Brain pericyte (primary cell): ENCODE data around the gene JAKMIP2.

ENCODE experiments used
- DNase-seq: peaks from one replicate; pipeline ENCODE4 v3.0.0-alpha.2; 2012; ENCODE audit warnings: low read depth, low spot score

Gene JAKMIP2

DNA sequence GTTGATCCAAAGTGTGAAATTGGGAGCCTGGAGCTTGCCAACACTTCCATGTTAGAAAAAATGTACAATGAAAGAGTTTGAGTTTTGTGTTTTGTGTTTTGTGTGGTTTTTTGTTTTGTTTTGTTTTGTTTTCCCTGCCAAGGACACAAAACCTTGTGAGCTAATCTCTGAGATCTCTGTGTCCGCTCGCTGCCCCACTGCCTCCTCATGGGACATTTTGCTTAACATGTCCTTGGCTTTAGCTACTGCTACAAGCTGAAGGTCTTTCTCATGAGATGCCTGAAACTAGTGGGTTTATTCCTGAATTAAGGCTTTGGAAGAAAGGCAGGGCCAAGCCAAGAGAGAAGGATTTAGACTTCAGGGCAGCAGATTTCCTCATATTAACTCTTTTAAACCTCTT is 7.3 kb upstream of the JAKMIP2 start:
- no peak for DNase-seq

DNA sequence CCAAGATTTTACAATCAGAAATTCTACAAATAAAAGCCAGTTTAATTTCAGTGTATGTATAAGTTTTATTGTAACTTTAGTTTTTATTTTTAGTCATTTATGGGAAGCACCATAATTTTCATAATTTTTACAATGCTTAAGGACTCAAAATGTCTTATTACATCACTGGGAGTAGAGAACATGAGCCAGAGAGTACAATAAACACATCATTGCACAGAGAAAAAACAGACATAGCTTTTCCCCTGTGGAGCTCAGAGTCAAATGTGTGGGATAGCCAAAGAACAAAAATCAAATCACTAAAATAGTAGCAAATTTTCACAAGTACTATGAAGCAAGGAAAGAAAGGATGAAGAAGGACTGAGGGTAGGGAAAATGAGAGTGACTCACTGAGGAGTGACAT is 5.5 kb upstream of the JAKMIP2 start:
- no peak for DNase-seq

DNA sequence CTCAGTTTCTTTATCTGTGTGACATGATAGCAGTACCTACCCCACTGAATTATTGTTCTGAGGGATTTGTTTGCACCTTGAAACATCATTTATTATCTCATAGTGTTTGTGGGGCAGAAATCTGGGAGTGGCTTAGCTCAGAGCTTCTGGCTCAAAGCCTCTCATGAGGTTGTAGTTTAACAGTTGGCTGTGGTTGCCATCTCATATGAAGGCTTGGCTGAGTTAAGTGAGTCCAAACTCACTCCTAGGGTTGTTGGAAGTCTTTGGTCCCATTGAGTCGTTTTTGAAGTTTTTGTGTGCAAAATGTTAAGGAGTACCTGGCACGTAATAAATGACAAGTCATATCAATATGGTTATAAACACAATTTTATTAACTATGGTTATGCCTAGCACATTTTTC is 3.6 kb upstream of the JAKMIP2 start:
- no peak for DNase-seq

DNA sequence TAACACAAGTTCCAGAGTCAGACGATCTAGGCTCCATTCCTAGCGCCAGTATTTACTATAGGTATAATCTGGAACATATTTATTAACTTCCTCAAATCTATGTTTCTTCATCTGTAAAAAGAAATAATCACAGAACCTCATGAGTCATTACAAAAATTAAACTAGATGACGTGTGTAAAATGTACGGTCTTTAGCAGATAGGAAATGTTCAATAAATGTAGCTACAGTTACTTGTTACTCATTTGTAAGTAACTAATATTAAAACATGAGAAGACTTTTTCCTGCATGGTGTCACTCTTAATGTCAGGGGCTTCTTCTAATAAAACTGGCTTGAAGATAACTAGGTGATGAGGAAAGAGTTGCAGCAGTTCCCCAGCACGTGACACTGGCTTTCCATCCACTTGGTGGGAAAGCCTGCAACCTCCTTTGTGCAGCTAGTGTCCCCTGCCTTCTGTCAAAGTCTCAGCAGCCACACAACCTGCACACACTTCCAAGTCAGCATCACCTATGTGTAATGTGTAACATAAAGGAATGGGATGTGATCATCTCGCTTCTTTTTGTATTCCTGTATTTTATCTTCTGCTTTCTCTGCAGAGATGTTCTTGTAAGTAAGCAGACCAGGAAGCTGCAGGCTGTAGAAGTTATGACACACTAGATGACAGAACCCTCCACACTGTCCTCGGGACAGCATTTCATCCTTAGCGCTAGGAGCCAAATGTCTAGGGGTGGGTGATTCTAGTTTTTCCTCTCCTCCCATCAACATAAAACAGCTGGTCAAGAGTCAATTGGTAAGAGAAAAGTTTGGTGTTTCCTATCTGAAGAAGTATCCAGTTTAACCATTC is 1.8 kb upstream of the JAKMIP2 start:
- DNase-seq: no peak

DNA sequence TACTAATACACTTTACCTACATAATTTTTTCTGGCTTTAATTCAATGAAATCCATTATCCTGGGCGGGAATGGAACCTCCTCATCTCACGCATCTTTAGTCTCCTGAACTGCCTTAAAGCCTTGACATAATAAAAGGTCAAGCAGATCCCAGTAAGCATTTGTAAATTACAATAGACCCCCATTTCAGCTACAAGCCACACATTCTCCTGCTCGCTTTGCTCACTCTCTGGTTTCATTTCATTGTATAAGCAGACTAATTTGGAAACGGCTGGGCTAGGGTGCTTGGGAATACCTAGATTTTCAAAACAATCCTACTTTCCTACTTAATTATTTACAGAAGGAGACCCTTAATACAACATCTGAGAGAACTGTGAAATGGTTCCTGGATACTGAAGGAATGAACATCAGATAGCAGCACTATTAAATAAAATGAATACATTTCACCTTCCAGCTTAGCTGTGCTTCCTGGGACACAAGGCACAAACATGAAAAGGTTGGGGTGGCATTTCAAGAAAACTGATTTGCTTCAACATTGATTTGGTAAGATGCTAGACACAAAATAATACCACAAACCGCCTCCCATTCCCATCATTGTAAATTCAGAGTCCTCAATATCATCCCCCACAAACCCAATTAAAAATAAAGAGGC is 1.5 kb downstream of the JAKMIP2 start:
- DNase-seq: no peak

DNA sequence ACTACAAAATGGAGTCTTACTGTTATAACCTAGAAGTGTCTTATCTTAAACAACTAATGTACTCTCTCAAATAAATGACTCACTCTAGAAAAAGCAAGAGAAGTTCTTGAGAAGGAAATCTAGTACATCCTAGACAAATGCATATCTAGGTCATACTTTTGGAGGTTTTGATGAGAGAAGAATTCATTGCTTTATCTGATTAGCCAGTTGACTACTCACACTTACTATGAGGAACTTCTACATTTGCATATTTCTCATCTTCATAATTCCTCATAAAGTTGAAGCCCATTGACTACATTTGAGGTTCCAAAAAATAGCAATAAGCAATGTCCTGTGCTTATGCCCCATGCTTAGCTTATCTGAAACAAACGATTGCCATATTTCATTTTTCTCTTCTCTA is 2.8 kb downstream of the JAKMIP2 start:
- DNase-seq: no peak

DNA sequence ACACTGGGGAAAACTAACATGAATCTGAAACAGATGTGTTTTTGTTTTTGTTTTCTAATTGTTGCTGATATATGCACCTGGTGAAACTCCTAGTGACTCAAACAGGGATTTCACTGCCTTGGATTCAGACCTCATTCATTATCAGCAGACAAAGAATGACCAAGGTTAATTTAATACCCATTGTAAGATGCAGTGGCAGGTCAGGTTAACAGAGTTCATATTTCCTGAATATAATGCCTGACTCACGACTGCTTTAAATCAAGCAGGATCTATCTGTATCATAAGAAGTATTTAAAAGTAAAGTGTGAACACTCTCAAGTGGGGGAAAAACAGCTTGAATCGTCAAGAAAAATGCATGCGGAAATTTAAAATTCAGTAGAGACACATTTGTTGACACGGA is 5.5 kb downstream of the JAKMIP2 start:
- DNase-seq: no peak

DNA sequence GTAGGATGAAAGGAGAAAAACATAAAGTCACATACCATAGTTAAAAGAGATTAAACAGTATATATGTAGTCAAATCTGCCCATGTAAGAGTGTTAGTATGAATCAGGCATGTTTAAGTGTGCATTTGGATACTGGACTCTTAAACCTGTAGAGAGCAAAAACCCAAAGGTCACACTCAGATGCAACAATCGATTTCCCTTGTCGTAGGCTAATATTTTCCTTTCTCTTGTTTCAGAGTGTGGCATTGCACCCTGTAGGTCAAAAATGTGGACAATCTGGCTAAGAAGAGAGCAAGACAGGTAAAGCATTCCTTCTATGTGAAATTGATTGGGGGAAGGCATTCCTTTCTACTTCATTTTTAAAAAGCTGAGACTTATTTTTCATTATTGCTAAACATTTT is 8.9 kb downstream of the JAKMIP2 start:
- DNase-seq: no peak

DNA sequence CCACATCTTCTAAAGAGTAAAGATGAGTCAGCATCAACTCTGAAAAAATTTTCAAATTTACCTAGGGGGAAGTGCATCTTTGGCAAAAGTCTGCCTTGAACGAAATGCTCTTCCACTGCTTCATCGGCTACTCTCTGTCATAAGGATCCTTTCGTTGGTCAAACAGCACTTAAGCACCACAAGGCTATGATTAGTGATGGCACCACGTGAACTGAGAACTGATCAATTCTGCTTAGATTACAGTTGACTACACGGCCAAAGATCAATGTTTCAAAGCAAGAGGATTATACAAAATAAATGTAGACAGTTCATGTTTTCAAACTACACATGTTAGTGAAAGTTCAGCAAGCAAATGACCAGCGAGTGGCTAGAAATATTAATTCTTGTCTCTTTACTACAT is 9.4 kb downstream of the JAKMIP2 start:
- DNase-seq: no peak

DNA sequence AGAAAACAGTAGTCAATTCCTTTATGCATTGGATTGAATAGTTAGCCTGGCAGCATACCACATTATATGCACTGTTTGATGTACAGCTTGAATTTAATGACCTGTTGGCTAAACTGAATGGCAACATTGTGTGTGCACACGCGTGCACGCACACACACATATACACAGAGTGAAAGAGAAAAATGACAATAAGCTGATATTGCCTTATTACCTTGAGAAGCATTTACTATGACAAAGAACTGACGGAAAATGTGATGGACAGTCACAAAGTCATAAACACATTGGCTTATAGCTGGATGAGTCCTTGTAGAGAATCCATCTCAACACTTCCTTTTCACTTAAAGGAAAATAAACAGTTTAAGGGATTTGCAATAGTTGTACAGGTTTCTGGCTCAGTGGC is 15.5 kb downstream of the JAKMIP2 start:
- DNase-seq: no peak

DNA sequence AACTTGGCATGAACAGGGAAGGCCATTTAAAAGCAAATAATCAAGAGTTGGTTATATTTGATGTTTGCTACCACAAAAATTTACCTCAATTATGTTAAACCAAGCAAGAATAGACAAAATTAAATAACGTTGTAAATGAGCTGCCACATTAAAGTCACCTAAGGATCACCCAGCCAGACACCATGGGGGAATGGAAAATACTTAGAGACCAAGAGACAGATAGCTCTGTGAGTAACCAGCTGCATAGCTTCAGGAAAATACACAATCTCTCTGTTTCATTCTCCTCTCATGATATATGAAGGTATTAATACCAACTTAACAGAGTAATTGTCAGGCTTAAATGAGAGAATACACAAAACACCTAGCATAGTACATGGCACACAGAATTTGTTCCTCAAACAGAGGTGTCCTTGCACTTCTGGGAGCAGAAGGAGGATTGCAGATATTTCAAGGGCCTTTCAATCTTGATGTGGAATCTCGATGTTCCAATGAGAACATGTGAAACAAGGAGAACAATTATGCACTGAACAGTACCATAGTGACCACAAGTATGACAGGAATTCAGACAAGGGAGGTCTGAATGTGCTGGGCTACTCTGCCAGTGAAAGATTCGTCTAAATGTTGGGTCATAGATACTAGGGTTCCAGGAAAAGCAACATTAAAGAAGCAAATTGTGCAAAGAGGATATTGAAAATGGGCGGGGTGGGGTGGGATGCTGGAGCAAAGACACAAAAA is 18.6 kb downstream of the JAKMIP2 start:
- DNase-seq: no peak

DNA sequence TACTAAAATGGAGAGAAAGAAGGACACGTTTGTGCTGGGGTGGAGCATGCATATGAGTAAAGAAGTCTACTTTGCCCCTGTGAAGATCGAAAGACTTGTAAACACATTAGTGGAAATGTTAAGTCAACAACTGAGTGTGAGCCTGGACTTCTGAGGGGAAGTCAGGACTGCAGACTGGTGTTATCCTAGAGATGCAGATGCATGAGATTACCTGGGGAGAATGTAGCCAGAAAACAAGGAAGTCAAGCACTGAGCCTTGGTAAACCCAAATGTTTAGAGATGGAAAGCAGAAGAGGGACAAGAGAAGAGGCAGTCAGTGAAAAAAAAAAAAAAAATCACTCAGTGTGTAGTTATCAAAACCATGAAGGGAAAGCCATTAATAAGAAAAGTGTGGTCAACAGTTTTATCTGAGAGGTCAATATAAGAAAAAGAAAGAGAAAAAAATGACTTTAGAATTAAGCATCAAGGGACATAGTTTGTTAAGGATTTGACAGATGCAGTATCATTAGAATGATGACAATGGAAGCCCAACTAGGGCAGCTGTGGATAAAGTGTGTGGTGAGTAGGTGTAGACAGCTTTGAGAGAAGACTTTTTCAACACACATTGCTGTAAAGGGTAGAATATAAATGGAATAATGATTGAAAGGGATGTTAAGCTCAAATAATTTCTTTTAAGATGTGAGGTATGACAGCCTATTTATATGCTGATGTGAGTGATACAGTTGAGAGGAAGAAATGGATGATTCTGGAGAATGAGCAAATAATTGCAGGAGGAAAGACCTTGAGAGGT is 22.2 kb downstream of the JAKMIP2 start:
- DNase-seq: no peak

DNA sequence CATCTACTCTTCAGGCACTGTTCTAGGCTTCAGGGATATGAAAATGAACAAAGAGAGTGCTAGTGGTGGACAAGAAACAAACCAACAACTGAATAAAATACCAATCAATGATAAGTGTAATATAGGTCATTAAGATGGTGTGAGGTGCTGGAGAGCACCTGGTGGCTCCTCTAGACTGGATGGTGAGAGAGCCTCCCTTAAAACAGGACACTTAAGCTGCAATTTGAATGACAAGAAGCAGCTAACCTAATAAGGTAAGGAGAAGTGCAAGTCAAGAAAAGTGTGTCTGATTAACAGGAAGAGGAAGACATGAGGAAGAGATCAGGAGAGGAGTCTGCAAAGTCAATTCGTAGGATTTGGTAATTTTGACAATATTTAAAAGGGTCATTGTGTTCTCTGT is 23.1 kb downstream of the JAKMIP2 start:
- DNase-seq: no peak

DNA sequence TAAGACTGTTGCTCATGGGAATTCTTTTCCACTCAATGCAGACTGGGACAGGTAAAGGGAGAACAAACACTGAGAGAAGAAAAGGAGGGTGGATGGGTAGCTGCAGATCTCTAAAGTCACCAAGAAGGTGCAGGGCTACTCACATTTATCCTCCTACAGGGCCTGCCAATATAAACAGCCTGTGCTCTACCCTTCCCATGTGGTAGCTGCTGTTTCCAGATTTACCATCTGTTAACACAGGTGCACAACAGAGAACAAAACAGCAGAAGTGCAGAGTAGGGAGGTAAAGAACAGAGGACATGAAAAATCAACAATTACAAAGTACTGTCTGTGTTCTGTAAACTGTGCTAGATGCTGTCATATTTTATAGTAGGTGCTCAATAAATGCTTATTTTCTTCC is 26.0 kb downstream of the JAKMIP2 start:
- DNase-seq: no peak

DNA sequence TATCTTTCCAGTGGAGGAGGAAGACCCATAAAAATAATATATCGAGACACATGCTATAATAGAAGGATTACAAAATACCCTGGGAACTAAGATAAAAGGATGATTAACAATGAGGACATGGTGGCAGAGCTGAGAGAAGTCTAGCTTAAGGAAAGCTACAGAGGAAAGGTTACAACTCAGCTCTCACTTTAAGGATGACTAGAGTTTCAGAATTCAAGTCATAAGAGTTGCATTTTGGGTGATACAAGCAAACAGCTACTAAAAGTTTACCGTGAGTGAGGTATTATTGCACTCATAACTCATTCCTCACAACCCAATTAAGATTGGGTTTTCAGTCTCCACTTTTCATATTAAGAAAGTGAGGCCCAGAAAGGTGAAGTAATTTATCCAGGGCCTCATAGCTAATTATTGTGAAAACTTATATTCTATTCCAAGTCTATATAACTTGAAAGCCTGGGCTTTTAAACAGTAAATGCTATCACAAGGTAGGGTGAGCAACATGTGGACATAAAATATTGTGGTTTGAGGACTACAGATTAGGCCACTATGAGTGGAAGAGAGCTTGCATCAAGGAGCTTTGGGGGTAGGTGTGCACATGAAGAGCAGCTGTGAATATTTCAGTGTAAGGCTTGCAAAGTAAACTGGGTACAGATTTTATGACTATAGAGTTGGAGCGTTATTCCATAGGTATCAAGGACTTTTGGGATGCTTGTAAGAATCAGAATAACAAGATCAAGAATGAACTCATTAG is 28.0 kb downstream of the JAKMIP2 start:
- DNase-seq: no peak

DNA sequence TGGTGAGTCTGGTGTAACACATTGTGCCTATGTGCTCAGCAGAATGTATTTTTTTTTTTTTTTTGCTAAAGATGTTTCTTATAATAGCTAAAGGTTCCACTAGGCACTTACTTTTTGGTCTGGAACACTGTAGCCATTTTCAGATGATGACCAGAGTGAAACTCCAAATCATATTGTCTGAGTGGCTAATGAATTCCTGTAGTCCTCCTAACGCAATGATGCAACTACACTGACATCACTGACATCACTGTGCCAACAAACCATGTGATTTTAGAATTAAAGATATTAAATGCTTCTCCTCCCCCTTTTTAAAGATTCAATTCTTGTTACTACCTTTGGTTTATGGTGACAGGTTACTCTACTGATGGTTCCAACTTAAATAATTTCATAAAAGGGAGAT is 28.8 kb downstream of the JAKMIP2 start:
- DNase-seq: no peak

DNA sequence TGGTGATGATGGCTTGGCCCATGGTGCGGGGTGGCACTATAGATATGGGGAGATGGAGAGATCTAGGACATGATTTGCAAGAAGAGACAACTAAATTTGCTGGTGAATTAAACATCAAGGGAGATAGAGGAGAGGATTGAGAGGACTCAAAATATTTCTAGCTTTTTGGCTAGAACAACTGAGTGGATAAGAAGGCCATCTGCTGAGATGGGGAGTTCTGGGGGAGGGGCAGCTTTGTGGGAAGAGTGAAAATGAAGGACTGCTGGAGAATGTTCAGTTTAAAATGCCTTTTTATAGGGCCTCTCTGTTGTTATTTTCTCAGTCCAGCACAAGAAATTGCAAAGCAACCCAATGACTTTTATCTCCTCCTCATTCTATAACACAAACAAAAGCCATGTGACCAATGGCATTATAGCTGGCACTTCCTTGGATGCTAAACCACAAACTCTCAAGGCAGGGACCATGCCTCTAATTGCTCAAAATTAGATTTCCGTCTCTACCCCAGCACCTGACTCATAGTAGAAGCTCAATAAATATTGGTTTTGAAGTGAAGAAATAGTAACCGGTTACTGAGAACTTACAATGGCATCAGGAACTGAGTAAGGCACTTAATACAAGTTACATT is 29.8 kb downstream of the JAKMIP2 start:
- DNase-seq: no peak

DNA sequence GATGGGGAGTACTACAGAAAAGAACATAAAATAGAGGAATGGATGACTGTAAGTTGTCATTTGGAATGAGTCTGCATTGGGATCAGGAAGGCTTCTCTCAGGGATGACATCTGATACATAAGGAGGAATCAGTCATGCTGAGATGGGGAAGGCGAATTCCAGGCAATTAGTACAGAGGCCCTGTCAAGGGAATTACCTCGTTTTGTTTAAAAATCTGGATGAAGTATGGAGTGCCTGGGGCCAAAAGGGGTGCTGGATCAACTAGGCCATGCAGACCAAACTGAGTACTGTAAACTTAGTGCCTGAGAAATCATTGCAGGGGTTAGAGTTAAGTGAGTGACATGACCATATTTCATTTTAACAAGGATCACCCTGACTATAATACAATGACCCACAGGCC is 30.5 kb downstream of the JAKMIP2 start:
- no peak for DNase-seq

DNA sequence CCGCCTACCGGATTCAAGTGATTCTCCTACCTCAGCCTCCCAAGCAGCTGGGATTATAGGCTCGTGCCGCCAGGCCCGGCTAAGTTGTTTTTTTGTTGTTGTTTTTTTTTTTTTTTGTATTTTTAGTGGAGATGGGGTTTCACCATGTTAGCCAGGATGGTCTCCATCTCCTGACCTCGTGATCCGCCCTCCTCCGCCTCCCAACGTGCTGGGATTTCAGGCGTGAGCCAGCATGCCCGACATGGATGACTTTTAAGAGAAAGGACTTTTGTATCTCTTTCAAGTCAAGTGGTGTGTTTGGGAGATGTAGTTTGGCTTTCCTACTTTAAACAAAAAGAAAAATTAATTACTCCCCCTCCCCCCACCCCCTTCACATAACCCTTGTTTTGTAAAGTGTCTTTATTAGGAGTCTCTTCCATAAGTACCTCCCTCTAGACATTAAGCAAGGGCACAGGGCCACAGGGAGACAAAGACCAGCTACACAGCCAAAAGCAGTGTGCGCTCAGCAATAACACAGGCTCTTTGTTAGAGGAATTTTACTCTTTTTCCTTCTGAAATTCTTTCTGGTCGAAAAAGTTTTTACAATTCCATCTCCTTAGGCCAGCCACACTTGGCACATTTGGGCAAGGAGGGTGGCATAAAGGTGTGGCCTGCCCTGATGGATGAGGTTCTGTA is 31.2 kb downstream of the JAKMIP2 start:
- no peak for DNase-seq

DNA sequence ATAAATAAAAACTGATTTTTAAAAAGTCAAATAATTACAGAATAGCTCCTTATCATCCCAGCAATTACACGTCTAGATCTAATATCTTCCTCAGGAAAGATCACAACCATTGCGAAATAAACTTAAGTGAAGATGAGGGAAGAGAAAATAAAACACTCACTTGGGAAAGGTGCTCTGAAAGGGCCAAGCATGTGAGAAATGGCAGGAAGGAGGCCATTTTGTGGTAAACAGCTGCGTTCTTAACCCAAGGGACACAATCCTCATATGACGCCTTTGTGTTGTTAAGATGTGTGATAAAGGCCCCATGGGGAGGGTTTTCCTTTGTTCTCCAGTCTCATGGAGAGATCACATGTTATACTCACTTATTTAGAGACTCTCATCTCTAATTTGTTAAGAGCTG is 32.5 kb downstream of the JAKMIP2 start:
- DNase-seq: no peak
